GM21825 (cell line): ENCODE data around the gene WDR62.

Source experiments
- ATAC-seq: cut with Tn5 transposase; IDR thresholded peaks from one replicate; pipeline ENCODE4 v1.9.1; 2021; ENCODE audit warnings: mild to moderate bottlenecking, moderate library complexity; ENCODE audit not compliant: unreplicated experiment

The WDR62 gene

DNA sequence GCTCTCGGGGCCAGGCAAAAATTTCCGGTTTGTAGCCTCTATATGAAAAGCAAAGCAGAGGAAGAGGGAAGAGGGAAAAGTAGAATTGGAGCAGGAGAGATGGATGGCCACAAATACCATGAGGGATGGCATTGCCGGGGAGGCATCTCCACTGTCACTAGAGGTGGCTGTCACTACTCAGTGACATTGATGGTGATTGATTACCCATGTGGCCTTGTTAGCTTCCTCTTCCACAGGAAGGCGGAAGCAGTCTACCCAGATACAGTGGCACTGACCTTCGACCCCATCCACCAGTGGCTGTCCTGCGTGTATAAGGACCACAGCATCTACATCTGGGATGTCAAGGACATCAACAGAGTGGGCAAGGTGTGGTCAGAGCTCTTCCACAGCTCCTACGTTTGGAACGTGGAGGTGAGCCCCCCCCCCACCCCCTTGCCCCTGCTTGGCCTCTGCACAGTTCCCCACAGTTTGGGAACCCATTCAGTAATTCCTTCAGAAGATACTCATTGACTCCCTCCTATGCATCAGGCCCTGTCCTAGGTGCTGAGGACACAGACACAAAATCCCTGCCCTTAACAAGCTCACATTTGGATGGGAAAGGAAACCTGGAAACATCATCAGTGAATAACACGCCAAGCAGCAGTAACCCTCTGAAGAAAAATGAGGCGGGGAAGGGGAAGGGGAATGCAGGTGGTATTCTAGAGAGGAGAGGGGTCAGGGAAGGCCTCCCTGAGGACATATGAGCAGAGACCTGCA is 18.6 kb downstream of the WDR62 start:
- no peak for ATAC-seq

DNA sequence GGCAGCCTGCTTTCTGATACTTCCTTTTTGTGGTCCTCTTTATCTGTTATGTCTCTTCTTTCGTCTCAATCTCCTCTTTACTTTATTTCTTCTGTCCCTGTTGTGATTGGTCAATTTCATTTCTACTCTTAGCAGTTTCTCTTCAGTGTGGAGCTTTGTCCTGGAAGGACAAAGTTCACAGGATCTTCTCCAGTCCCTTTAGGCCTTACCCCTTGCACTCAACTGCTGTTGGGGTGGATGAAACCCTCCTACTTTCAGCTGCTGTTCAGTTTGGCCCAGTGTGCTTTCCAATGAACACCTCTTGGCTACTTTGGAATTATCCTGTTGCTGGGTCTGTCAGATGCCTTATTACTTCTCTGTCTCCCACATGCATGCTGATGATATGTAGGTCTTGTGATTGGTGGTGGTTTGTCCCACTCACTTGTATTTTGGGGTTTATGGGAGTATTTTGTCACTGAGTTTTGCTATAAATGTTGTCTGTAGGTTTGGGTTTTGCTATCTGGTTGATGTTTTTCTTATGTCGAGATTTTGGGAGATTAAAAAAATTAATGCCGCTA is 24.8 kb downstream of the WDR62 start:
- no peak for ATAC-seq

DNA sequence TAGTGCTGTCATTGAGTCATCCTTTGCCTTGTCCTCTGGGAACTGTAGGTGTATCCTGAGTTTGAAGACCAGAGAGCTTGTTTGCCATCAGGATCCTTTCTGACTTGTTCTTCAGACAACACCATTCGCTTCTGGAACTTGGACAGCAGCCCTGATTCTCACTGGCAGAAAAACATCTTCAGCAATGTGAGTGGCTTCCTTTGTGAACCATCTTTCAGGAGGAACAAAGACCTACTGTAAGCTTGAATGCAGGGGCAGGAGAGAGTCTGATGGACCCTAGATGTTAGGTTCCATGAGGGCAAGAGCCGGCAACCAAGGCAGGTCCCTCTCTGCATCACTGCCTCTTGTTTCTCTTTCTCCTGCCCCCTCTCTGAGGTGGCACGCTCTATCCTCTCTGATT is 26.7 kb downstream of the WDR62 start:
- no peak for ATAC-seq

DNA sequence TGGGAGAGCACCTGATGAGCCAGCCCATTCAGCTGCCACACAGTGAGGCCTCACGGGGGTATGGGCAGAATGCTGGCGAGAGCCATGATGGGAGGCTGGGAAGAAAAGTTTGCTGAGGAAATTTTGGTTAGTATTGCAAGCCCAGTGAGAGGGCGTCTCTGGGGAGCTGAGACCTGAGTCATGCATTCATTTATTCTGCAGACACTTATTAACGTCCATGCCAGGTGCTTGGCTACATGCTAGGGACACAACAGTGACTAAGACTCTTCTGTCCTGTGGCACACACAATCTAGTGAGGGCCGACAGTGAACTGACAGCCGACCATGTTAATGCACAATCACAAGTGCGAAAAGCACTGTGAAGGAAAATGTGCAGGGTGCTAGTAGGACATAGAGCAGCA is 27.2 kb downstream of the WDR62 start:
- ATAC-seq: no peak

DNA sequence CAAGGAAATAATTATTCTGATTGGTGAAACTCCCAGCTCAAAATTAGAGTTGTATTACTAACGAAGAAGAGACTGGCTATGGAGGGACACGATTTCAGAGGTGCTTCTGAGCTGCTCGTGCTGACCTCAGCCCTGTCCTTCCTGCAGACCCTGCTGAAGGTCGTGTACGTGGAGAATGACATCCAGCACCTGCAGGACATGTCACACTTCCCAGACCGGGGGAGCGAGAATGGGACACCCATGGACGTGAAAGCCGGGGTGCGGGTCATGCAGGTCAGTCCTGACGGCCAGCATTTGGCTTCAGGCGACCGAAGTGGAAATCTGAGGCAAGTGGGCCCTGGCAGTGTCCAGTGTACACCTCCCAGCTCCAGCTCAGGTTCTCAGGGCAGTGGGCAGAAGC is 28.2 kb downstream of the WDR62 start:
- no peak for ATAC-seq

DNA sequence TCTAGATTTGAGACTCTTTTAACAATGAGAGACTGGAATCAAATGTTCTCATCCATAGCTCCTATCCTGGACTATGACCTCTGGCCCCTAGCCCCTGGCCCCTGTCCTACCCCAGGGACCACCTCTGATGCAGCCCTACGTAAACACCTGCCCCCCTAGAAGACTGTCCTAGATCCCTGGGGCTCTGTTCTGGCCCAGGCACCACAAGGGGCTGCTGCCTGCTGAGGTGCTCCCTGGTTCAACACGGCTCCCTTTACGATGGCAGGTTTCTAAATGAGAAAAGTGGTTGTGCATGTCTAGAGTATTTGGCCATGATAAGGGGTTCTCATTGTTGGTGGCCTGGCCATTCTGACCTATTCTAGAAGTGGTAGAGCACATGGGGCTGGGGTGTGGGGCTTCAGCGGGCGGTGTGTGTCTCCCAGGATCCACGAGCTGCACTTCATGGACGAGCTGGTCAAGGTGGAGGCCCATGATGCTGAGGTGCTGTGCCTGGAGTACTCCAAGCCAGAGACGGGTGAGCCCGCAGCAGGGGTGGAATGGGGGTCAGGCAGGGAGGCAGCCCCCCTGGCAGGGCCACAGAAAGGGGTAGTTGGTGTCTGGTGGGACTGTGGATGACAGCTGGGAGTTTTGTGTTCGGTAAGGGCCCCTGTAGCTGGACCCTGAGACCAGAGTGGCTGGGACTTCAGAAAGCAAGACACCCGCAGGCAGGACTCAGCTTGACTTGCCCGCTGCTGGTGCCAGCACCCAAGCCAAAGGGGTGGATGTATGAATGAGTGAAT is 29.7 kb downstream of the WDR62 start:
- no peak for ATAC-seq

DNA sequence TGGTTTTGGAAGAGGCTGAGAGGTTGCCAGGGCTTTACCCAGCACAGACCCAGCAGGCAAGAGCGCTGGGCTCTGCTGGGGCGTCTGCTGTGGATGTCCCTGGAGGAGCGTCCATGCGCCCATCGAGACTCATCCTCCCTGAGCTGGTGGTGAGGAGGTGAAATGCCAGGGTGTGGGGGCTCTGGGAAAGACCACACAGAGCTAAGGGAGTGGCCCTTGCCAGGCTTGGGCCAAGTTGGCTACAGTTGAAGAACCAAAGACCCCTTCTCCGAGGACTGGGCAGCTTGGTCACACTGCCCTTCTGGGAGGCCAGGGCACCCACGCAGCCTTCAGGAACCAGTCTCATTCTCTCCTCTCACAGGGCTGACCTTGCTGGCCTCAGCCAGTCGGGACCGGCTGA is 31.6 kb downstream of the WDR62 start:
- ATAC-seq: no peak

DNA sequence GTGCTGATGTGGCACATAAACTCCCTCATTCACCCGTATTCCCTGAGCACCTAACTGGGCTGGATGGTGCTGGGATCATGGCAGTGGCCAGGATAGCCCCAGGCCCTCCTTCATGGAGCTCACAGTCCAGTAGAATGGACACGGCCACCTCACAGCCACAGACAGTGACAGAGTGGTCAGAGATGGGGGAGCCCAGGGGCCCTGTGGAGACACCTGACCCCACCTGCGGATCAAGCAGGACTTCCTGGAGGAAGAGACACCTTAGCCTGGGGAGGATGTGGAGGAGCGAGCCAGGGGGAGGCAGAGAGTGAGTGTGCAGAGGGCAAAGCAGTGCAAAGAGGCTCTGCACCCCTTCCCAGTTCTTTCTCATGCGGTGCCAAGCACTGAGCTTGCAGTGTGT is 35.1 kb downstream of the WDR62 start:
- no peak for ATAC-seq

DNA sequence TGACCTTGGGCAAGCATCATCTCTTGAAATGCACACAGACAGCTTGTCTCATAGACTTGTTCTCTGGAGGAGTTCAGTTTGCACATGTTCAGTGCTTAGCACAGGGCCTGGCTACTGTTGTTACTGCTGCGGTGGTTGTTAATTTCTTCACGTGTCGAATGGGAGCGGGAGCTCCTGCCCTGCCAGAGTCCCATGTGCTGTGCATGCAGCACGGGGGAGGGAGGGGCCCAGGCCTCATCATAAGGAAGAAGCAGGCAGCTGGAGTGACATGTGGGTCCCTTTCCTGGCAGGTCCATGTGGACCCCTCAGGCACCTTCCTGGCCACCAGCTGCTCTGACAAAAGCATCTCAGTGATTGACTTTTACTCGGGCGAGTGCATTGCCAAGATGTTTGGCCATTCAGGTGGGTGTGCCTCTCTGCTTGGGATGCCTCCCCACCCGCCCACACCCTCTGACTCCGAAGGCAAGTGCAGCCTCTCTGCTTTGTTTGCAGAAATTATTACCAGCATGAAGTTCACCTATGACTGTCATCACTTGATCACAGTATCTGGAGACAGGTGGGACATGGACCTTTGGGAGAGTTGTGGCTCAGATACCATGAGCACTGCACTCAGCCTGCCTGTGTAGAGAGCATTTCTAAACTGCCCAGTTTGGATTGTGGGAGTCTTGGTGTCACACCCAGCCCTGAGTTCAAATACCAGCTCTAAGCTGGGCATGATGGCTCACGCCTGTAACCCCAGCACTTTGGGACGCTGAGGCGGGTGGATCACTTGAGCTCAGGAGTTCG is 36.4 kb downstream of the WDR62 start:
- ATAC-seq: no peak

DNA sequence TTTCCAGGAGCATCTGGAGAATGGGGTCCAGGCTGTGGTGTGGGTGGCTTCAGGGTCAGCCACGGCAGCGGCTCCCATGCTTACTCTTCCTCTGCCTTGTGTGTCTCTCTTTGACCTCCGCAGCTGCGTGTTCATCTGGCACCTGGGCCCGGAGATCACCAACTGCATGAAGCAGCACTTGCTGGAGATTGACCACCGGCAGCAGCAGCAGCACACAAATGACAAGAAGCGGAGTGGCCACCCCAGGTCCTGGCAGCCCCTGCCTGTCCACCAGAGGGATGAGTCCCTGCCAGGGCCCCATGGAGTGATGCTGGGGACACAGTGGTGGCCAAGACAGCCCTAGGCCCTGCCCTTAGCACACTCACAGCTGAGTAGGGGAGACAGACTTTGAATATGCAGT is 37.9 kb downstream of the WDR62 start:
- no peak for ATAC-seq

DNA sequence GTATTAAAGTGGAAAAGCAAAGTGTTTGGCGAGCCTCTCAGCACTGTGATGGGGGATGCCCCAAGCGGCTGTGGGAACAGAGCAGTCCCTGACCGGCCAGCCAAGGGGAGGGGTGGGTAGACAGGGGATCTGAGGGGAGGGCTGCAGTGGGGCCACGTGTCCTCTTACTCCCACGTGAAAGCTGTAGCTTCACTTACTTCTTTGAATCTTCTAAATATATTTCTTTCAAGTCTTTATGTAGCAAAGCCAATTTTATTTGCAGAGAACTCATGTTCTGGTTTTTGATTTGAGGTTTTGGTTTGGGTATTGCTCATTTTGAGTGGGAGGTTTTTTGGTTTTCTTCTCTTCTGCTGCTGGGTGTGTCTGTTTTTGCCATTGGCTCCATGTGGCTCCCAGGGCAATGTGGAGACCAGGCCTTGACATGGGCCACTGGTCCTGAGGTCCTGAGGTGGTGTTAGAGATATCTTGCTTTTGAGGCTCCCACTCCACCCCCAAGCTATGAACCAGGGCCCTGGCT is 38.5 kb downstream of the WDR62 start:
- ATAC-seq: no peak

DNA sequence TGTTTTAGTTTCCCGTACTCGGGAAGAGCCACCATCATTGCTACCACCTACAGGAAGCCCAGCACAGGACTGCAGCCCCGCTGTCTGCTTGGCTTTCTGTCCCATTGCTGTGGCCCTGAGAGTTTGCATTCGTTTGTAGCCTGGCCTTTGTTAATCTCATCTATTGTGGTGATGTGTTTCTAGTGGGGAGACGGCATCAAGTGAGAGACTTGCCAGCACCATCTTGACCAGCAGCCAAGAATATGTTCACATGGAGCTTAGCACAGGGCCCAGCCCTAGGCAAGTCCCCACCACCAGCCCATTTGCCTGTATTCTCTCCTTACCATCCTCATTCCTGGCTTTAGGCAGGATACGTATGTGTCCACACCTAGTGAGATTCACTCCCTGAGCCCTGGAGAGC is 39.0 kb downstream of the WDR62 start:
- ATAC-seq: no peak

DNA sequence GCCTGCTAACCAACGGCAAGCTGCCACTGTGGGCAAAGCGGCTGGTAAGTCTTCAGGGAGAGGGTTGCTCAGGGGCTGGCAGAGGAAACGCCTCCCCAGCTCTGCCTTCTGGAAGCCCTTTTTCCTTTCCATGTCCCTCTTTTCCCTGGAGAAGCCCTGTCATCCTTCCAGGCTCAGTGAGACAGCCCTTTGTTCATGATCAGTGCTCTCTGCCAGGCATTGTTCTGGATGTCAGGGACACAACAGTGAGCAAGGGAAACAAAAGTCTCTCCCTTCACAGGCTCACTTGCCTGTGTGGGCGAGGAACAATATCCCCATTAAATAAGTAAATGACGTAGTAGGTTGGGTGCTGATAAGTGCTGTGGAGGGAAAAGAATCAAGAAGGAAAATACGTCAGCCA is 42.3 kb downstream of the WDR62 start:
- ATAC-seq: no peak

DNA sequence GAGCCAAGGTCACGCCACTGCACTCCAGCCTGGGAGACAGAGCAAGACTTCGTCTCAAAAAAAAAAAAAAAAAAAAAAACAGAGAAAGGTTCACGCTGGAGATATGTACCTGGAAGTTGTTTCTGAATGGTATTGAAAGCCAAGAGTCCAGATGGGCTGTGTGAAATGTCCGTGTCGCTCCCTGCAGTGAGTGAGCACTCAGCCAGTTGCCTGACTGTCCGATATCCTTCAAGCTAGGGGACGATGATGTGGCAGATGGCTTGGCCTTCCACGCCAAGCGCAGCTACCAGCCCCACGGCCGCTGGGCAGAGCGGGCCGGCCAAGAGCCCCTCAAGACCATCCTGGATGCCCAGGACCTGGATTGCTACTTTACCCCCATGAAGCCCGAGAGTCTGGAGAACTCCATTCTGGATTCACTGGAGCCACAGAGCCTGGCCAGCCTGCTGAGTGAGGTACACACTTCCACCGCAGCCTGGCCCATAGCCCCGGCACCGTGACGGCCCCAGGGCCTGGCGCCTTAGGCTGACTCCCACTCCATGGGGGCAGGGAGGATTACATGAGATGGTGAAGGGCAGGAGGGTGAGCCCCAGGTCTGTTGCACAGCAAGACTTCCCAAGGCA is 44.6 kb downstream of the WDR62 start:
- ATAC-seq: no peak

DNA sequence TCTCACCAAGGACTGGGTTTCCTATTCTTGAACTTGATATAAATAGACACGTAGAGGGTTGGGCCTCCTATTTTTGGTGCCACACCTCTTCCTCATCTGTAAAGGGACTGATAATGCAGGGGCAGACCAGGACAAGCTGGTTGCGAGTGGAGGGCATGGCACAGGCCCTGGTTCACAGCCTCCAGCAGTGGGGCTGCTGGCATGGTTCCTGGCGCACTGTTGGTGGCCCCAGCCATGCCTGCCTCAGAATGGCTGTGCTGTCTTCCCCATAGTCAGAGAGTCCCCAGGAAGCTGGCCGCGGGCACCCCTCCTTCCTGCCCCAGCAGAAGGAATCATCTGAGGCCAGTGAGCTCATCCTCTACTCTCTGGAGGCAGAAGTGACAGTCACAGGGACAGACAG is 45.8 kb downstream of the WDR62 start:
- no peak for ATAC-seq

DNA sequence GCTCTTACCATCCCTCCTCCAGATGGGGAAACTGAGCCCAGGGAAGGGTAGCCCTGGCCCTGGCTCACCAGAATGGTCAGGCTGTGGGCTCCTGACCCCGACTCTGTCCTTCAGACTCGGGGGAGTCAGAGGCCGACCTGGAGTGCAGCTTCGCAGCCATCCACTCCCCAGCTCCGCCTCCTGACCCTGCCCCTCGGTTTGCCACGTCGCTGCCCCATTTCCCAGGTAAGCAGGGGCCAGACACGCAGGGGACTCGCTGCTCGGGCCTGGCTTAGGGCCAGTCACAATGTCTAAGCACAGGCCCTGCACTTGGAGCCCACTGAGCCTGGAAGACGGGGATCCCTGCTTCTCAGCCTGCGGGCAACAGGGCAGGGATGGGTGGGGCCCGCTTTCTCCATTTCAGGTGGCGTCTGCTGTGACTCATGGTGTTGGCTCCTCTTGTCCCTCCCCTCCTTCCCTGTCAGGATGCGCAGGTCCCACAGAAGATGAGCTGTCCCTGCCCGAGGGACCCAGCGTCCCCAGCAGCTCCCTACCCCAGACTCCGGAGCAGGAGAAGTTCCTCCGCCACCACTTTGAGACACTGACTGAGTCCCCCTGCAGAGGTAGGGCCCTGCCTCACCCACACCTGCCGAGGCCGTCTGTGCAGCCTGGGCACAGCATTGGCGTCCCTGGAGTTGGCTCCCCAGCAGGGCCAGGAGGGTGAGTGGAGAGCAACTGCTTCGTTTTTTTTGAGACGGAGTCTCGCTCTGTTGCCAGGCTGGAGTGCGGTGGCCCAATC is 47.0 kb downstream of the WDR62 start:
- no peak for ATAC-seq

DNA sequence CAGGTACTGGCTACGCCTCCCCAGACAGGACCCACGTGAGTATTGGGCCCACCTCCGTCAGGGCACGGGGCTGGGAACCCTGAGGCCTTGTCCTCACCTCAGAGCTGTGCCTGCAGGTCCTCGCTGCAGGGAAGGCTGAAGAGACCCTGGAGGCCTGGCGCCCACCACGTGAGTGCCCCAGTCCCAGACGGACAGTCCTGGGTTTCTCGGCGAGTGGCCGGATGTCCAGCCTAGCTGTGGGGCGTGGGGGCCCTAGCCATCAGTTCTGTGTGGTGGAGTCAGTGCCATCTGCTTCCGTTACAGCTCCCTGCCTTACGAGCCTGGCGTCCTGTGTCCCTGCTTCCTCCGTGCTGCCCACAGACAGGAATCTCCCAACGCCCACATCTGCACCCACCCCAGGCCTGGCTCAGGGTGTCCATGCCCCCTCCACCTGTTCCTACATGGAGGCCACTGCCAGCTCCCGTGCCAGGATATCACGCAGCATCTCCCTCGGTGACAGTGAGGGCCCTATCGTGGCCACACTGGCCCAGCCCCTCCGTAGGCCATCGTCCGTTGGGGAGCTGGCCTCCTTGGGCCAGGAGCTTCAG is 48.4 kb downstream of the WDR62 start:
- no peak for ATAC-seq

DNA sequence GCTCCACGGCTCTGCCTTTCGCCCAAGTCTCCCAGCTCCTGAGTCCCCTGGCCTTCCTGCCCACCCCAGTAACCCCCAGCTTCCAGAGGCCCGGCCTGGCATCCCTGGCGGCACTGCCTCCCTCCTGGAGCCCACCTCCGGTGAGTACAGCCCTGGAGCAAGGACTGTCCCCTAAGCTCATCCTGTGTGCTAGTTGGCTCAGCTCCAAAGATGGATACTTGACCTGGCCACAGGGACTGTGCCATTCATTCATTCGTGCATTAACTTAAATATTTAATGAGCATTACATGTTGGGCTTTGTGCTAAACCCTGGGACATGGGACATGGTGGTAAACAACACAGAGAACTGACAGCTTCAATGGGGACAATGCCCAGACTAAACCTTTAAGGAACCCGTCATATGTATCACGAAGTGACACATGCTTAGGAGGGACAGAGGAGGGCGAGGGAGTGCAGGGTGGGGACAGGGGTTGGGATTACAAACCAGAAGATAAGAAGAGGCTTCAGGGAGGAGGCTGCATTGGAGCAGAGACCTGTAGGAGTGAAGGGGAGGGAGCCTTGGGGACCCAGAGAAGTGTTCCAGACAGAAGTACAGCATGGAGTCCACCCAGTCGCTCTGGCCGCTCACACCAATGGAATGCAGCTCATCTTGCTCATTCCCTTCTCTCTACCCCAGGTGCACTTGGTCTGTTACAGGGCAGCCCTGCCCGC is 49.3 kb downstream of the WDR62 start:
- no peak for ATAC-seq

DNA sequence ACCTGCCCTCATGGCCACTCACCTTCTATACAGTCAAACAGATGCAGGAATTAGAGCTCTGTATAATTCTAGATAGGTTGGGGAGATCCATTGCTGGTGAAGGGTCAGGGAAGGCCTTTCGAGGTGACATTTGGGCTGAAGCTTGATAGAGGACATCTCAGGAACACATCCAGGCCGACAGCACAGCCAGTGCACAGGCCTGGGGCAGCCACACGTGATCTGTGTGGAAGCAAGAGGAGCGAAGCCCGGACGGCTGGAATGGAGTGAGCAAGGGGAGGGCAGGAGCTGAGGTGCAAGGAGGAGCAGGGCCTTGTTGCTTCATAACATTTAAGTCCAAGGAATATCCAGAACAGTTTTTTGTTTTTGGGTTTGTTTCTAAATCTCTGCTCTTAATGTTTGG is 51.7 kb downstream of the WDR62 start:
- ATAC-seq: no peak
